Measurements from ENCODE around the gene CEP19.

The CEP19 gene

GRCh38 chr3:196699749-196700148 is 12.3 kb downstream of the CEP19 start:
- Histone ChIP-seq H3K27ac (no peak overlapping the region), H3K9ac (ENCODE audit: insufficient read length) (no peak overlapping the region), H3K9me3 (ENCODE audit: low read depth, low read length) (no peaks in the 10 kb centered on the region), H3K36me3 (ENCODE audit: insufficient read depth, low read length) (no peaks in the 10 kb centered on the region), H3K4me3 (no peak overlapping the region)
- DNase-seq (ENCODE audit: low read depth, low spot score), result no peak
- TF ChIP-seq EZH2 (IDR thresholded peaks at IDR 0.05) (no peak), FOXP2 (optimal IDR thresholded peaks at IDR 0.05; ENCODE audit: control extremely low read depth, extremely low read length, insufficient read depth) (no peak), POLR2AphosphoS5 (IDR thresholded peaks at IDR 0.05; ENCODE audit: borderline replicate concordance, low read depth, low read length) (no peak)

- Histone ChIP-seq H3K36me3 (ENCODE audit: insufficient read depth, low read length) (no peaks in the 10 kb centered on the region), H3K9me3 (ENCODE audit: low read depth, low read length) (no peaks in the 10 kb centered on the region), H3K27ac (no peak overlapping the region), H3K9ac (ENCODE audit: insufficient read length) (no peak overlapping the region), H3K4me3 (no peak overlapping the region)
- DNase-seq (ENCODE audit: low read depth, low spot score), result no peak
- TF ChIP-seq EZH2 (IDR thresholded peaks at IDR 0.05) (no peak), POLR2AphosphoS5 (IDR thresholded peaks at IDR 0.05; ENCODE audit: borderline replicate concordance, low read depth, low read length) (no peak), FOXP2 (optimal IDR thresholded peaks at IDR 0.05; ENCODE audit: control extremely low read depth, extremely low read length, insufficient read depth) (no peak)
These were observed 14.8 kb downstream of the CEP19 start for GRCh38 chr3:196697270-196697669.

- DNase-seq (ENCODE audit: low read depth, low spot score), result no peak
- Histone ChIP-seq H3K36me3 (ENCODE audit: insufficient read depth, low read length) (no peaks in the 10 kb centered on the region), H3K9ac (ENCODE audit: insufficient read length) (no peak overlapping the region)
These were observed 16.2 kb downstream of the CEP19 start for GRCh38 chr3:196695849-196696226.

GRCh38 chr3:196694941-196695848 is 16.9 kb downstream of the CEP19 start:
- Histone ChIP-seq H3K27ac (no peak overlapping the region), H3K36me3 (ENCODE audit: insufficient read depth, low read length) (no peaks in the 10 kb centered on the region), H3K9ac (ENCODE audit: insufficient read length) (no peak overlapping the region), H3K4me3 (no peak overlapping the region), H3K9me3 (ENCODE audit: low read depth, low read length) (no peaks in the 10 kb centered on the region)
- TF ChIP-seq FOXP2 (optimal IDR thresholded peaks at IDR 0.05; ENCODE audit: control extremely low read depth, extremely low read length, insufficient read depth), result no peak
- no peak for TF ChIP-seq EZH2 (IDR thresholded peaks at IDR 0.05)
- TF ChIP-seq POLR2AphosphoS5 (IDR thresholded peaks at IDR 0.05; ENCODE audit: borderline replicate concordance, low read depth, low read length), result no peak
- no peak for DNase-seq (ENCODE audit: low read depth, low spot score)

More at GRCh38 chr3:196695849-196696226, 16.2 kb downstream of the CEP19 start:
- no peak overlapping the region for H3K4me3 ChIP-seq
- TF ChIP-seq POLR2AphosphoS5 (IDR thresholded peaks at IDR 0.05; ENCODE audit: borderline replicate concordance, low read depth, low read length) (no peak), EZH2 (IDR thresholded peaks at IDR 0.05) (no peak), FOXP2 (optimal IDR thresholded peaks at IDR 0.05; ENCODE audit: control extremely low read depth, extremely low read length, insufficient read depth) (no peak)
- H3K9me3 ChIP-seq (ENCODE audit: low read depth, low read length), result no peaks in the 10 kb centered on the region
- no peak overlapping the region for H3K27ac ChIP-seq

GRCh38 chr3:196694202-196694638 is 17.8 kb downstream of the CEP19 start:
- Histone ChIP-seq H3K9ac (ENCODE audit: insufficient read length) (no peak overlapping the region), H3K27ac (no peak overlapping the region), H3K36me3 (ENCODE audit: insufficient read depth, low read length) (no peaks in the 10 kb centered on the region), H3K9me3 (ENCODE audit: low read depth, low read length) (no peaks in the 10 kb centered on the region), H3K4me3 (no peak overlapping the region)
- no peak for DNase-seq (ENCODE audit: low read depth, low spot score)
- TF ChIP-seq POLR2AphosphoS5 (IDR thresholded peaks at IDR 0.05; ENCODE audit: borderline replicate concordance, low read depth, low read length) (no peak), FOXP2 (optimal IDR thresholded peaks at IDR 0.05; ENCODE audit: control extremely low read depth, extremely low read length, insufficient read depth) (no peak), EZH2 (IDR thresholded peaks at IDR 0.05) (no peak)

GRCh38 chr3:196691386-196691785 is 20.7 kb downstream of the CEP19 start:
- DNase-seq (ENCODE audit: low read depth, low spot score), result no peak
- H3K27ac ChIP-seq, result no peak overlapping the region
- no peak overlapping the region for H3K4me3 ChIP-seq
- H3K9ac ChIP-seq (ENCODE audit: insufficient read length), result no peak overlapping the region
- H3K36me3 ChIP-seq (ENCODE audit: insufficient read depth, low read length), result no peaks in the 10 kb centered on the region
- H3K9me3 ChIP-seq (ENCODE audit: low read depth, low read length), result no peaks in the 10 kb centered on the region
- TF ChIP-seq EZH2 (IDR thresholded peaks at IDR 0.05), result no peak
- no peak for TF ChIP-seq FOXP2 (optimal IDR thresholded peaks at IDR 0.05; ENCODE audit: control extremely low read depth, extremely low read length, insufficient read depth)
- TF ChIP-seq POLR2AphosphoS5 (IDR thresholded peaks at IDR 0.05; ENCODE audit: borderline replicate concordance, low read depth, low read length), result no peak

GRCh38 chr3:196689941-196690660 is 21.9 kb downstream of the CEP19 start:
- no peak overlapping the region for H3K4me3 ChIP-seq
- no peak for TF ChIP-seq POLR2AphosphoS5 (IDR thresholded peaks at IDR 0.05; ENCODE audit: borderline replicate concordance, low read depth, low read length)
- no peak for TF ChIP-seq FOXP2 (optimal IDR thresholded peaks at IDR 0.05; ENCODE audit: control extremely low read depth, extremely low read length, insufficient read depth)
- TF ChIP-seq EZH2 (IDR thresholded peaks at IDR 0.05), result no peak

GRCh38 chr3:196688349-196688748 is 23.7 kb downstream of the CEP19 start:
- no peak for TF ChIP-seq EZH2 (IDR thresholded peaks at IDR 0.05)
- no peak for TF ChIP-seq FOXP2 (optimal IDR thresholded peaks at IDR 0.05; ENCODE audit: control extremely low read depth, extremely low read length, insufficient read depth)
- TF ChIP-seq POLR2AphosphoS5 (IDR thresholded peaks at IDR 0.05; ENCODE audit: borderline replicate concordance, low read depth, low read length), result no peak
- Histone ChIP-seq H3K9me3 (ENCODE audit: low read depth, low read length) (no peaks in the 10 kb centered on the region), H3K36me3 (ENCODE audit: insufficient read depth, low read length) (no peaks in the 10 kb centered on the region), H3K4me3 (peak overlapping the region; percentile 69), H3K9ac (ENCODE audit: insufficient read length) (peak overlapping the region; percentile 3), H3K27ac (peak overlapping the region; percentile 67; the same call in 1 of the 2 replicates)
- peak; percentile 72 for DNase-seq (ENCODE audit: low read depth, low spot score)

More at GRCh38 chr3:196689941-196690660, 21.9 kb downstream of the CEP19 start:
- Histone ChIP-seq H3K9ac (ENCODE audit: insufficient read length) (no peak overlapping the region), H3K9me3 (ENCODE audit: low read depth, low read length) (no peaks in the 10 kb centered on the region), H3K27ac (no peak overlapping the region), H3K36me3 (ENCODE audit: insufficient read depth, low read length) (no peaks in the 10 kb centered on the region)
- DNase-seq (ENCODE audit: low read depth, low spot score), result no peak
